IgD-negative memory B cell (primary cell): ENCODE results near the gene MRPL36. TPM values are rescaled to one million over a fixed set of nuclear protein-coding genes. Genes with fewer than 3 reads are reported as not detected.

Experiments
- H3K27ac Mint-ChIP-seq, 3 donors: one replicate each; pipeline ENCODE4 v1.8.0; 2020 to 2022; ENCODE audit warnings: mild to moderate bottlenecking in 3 of 3, mixed read lengths in 3 of 3, moderate library complexity in 1 of 3
- H3K27me3 Mint-ChIP-seq: one replicate; pipeline ENCODE4 v1.8.0; 2021; ENCODE audit warnings: mixed read lengths
- H3K36me3 Mint-ChIP-seq: one replicate; pipeline ENCODE4 v1.8.0; 2020; ENCODE audit warnings: mild to moderate bottlenecking, mixed read lengths
- H3K4me1 Mint-ChIP-seq, 3 donors: one replicate each; pipeline ENCODE4 v1.8.0; 2020 to 2022; ENCODE audit warnings: mixed read lengths in 3 of 3, mild to moderate bottlenecking in 1 of 3
- H3K4me3 Mint-ChIP-seq, 4 donors: one replicate each; pipeline ENCODE4 v1.8.0; 2020 to 2022; ENCODE audit warnings: mild to moderate bottlenecking in 4 of 4, mixed read lengths in 4 of 4, moderate library complexity in 3 of 4
- H3K9me3 Mint-ChIP-seq, 3 donors: one replicate each; pipeline ENCODE4 v1.8.0; 2020 to 2021; ENCODE audit warnings: mixed read lengths in 3 of 3, mild to moderate bottlenecking in 1 of 3
- polyA plus RNA-seq: library from polyadenylated mRNA; unstranded; fragments of 300-500 nt; fragmentation: Illumina TruSeq; gene quantifications from one replicate; pipeline ENCODE4 v1.2.3, GENCODE V29; 2021

The MRPL36 gene
- polyA plus RNA-seq, 1 donor from 2014 or later = 66.9 TPM

DNA sequence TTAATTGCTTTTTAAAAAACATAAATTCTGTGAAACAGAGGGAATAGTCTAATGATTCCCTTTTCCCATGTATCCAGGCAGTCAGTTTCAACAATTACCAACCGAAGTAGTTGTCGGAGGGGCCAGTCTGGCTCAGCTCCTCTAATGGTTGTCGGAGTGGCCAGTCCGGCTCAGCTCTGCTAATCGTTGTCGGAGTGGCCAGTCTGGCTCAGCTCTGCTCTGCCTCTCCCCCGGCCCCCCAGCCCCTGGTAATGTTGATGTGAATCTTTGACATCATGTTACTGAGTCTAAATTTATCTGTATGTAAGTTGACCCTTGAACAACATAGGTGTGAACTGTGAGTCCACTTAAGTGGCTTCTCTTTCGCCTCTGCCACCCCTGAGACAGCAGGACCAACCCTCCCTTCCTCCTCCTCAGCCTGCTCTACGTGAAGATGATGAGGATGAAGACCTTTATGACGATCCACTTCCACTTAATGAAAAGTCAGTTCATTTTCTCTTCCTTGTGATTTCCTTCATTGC lies 11.0 kb upstream of the MRPL36 start:
- Mint-ChIP-seq H3K4me3 (no peak overlapping the region), H3K9me3 (no peaks in the 10 kb centered on the region), H3K27me3 (no peaks in the 10 kb centered on the region), H3K4me1 (peaks cover 8 to 10% (median 8%) of the 10 kb centered on the region in 3 donors), H3K27ac (no peak overlapping the region), H3K36me3 (peaks cover 5% of the 10 kb centered on the region)

DNA sequence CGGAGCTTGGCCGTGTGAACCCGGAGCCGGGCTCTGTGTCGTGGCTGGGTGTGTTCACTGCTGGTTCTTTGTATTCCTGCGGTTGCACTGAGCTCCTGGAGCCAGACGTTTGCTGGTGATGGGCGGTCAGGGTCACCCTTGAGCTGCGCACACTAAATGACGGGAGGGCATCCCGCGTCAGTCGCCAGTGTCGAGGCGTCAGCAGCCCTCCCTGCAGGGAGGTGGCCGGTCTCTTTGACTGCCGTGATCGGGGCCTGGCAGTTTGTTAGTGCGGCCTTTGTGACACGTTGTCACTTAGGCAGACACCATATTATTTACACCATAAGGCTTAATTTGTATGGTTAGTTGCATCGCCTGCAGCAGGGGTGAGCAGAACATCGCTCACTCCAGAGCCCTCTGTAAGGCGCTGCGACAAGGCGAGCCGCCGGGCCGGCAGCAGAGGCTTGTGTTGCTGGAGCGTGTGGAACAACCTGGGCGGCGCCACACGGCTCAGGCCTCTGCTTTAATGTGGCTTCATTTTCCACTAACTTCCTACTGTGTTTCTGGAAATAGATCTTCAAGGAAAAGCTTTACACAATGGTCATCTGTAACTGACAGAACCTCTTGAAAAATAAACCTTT lies 9.9 kb upstream of the MRPL36 start:
- Mint-ChIP-seq H3K9me3 (no peaks in the 10 kb centered on the region), H3K36me3 (peaks cover 5% of the 10 kb centered on the region), H3K27ac (no peak overlapping the region), H3K27me3 (no peaks in the 10 kb centered on the region), H3K4me1 (peaks cover 6 to 10% (median 8%) of the 10 kb centered on the region in 3 donors), H3K4me3 (no peak overlapping the region)

DNA sequence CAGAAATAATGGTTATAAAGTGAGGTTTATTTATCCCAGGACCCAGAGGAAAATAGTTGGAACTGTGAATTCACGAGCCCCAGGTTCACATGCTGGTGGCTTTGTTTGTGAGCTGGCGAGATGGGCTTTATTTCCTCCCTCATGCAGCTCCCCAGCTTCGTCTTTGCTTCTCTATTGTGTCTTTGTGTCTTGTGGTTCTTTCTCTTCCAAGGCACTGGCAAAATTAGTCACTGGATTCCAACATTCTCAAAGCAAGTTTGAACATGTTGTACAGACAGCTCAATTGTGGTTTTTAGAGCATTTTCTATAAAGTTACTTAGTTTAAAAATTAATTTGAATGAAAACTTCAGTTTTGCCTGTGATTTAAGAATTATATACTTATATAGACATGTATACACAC lies 8.8 kb upstream of the MRPL36 start:
- H3K4me3 Mint-ChIP-seq = no peak overlapping the region
- no peaks in the 10 kb centered on the region for H3K27me3 Mint-ChIP-seq
- H3K4me1 Mint-ChIP-seq = peaks cover 3 to 15% (median 15%) of the 10 kb centered on the region in 3 donors
- no peaks in the 10 kb centered on the region for H3K9me3 Mint-ChIP-seq
- H3K27ac Mint-ChIP-seq = no peak overlapping the region
- peaks cover 4% of the 10 kb centered on the region for H3K36me3 Mint-ChIP-seq

DNA sequence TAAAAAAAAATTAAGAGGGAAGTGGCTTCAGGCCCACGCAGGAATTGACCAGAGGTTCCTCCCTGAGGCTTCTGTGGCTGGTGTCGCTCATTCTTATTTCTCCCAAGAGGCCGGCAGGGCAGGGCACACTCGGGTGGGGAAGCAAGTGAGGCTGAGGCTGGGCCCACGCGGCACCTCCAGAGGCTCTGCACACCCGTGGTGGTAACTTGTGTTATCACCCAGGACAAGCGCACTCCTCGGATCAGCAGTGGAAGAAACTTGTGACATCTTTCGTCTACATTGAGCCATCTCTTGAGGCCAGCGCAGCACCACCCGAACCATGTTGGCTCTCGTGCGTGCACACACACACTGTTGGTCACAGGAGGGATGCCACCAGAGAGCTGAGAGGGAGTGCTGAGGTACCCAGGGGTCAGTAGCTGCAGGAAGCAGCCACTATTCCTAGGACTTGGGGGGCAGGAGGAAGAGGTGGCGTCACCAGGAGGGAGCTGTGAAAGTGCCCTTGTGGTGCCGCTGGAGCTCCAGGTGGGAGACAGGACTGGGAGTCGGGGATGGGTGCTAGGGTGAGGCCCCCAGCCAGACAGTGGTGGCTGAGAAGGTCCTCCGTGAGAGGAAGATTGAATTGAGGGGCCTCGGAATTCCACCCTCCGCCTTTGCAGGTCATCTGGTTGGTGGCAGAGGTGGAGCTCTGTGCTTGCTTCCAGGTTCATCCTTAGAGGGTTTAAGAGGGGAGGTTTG lies 8.0 kb upstream of the MRPL36 start:
- Mint-ChIP-seq H3K4me3 (no peak overlapping the region), H3K4me1 (peaks cover 9 to 22% (median 15%) of the 10 kb centered on the region in 3 donors), H3K27ac (no peak overlapping the region), H3K27me3 (no peaks in the 10 kb centered on the region), H3K9me3 (no peaks in the 10 kb centered on the region), H3K36me3 (peaks cover 9% of the 10 kb centered on the region)

DNA sequence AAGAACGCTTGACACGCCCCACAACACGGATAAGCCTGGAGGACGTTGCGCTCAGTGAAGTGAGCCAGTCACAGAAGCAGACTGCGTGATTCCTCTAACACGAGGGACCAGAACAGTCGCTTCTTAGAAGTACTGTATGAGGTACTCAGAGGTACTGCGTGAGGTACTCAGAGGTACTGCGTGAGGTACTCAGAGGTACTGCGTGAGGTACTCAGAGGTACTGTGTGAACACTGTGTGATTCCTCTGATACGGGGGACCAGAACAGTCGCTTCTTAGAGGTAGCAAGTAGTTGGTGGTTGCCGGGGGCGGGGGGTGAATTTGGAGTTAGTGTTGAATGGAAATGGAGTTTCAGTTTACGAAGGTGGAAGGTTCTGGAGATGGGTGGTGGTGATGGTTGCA lies 7.3 kb upstream of the MRPL36 start:
- no peak overlapping the region for H3K4me3 Mint-ChIP-seq

DNA sequence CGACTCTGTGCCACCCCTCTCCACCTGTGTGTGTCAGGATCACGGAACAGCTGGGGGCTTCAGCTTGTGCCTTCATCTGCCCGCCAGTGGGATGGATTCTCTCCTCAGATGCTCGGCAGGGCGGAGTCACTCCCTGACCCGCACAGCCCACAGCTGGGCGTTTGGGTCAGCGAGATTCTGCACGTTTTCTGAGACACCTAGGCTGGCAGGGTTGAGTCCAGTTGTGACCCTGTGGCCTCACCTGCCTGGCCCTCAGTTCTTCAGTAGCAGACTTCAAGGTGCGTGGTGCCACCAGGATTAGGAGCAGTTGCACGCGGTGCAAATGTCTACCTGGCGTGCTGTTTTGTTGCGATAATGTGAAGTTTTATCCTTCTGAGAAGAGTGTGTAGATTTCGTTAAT lies 6.6 kb upstream of the MRPL36 start:
- Mint-ChIP-seq H3K4me1 (peaks cover 15 to 24% (median 22%) of the 10 kb centered on the region in 3 donors), H3K36me3 (peaks cover 9% of the 10 kb centered on the region), H3K27ac (no peak overlapping the region), H3K9me3 (no peaks in the 10 kb centered on the region), H3K27me3 (no peaks in the 10 kb centered on the region), H3K4me3 (no peak overlapping the region)

More for the DNA sequence above, 7.3 kb upstream of the MRPL36 start:
- Mint-ChIP-seq H3K36me3 (peaks cover 9% of the 10 kb centered on the region), H3K4me1 (peaks cover 13 to 24% (median 20%) of the 10 kb centered on the region in 3 donors), H3K27ac (peak overlapping the region in 2 of 3 donors; percentile 19 to 42), H3K27me3 (no peaks in the 10 kb centered on the region), H3K9me3 (no peaks in the 10 kb centered on the region)

DNA sequence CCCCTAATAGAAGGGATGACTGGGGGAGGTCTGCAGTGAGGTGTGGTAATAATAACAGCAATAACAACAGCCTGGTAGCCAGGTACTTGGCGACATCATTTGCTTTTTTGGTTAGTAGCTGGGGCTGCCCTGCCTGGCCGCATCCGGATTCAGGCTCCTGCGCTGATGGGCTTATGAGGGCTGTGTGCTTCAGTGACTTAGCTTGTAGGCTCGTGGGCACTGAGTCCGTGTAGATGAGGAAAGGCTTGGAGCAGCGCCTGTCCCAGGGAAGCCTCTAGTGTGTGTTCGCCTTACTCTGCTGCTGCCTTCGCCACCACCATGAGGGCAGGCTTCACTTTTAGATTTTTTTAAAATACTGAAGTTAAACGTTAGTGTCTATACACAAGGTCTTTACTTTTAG lies 6.1 kb upstream of the MRPL36 start:
- Mint-ChIP-seq H3K27ac (no peak overlapping the region), H3K36me3 (peaks cover 9% of the 10 kb centered on the region), H3K27me3 (no peaks in the 10 kb centered on the region), H3K9me3 (no peaks in the 10 kb centered on the region), H3K4me3 (peak overlapping the region in 1 of 4 donors; percentile 35), H3K4me1 (peaks cover 15 to 27% (median 24%) of the 10 kb centered on the region in 3 donors)

DNA sequence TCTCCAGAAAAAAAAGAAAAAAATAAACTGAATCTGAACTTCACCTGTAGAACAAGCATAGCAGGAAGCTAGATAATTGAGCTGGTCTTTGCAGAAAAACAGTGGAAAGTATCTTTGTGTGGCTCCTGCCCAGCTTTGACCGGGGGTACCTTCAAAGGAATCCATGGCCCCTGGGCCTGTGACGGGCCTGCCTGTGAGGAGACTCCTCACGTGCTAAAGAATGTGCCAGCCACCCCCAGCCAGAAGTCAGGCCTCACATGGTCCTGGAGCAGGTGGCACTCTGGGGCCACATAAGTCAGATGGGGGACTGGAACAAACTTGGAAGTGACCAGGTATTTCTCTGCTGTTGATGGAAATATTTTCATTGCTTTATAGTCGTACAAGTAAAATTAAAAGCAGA lies 5.7 kb upstream of the MRPL36 start:
- Mint-ChIP-seq H3K27me3 (no peaks in the 10 kb centered on the region), H3K4me3 (no peak overlapping the region), H3K27ac (no peak overlapping the region), H3K36me3 (peaks cover 9% of the 10 kb centered on the region), H3K9me3 (no peaks in the 10 kb centered on the region), H3K4me1 (peaks cover 15 to 31% (median 25%) of the 10 kb centered on the region in 3 donors)

DNA sequence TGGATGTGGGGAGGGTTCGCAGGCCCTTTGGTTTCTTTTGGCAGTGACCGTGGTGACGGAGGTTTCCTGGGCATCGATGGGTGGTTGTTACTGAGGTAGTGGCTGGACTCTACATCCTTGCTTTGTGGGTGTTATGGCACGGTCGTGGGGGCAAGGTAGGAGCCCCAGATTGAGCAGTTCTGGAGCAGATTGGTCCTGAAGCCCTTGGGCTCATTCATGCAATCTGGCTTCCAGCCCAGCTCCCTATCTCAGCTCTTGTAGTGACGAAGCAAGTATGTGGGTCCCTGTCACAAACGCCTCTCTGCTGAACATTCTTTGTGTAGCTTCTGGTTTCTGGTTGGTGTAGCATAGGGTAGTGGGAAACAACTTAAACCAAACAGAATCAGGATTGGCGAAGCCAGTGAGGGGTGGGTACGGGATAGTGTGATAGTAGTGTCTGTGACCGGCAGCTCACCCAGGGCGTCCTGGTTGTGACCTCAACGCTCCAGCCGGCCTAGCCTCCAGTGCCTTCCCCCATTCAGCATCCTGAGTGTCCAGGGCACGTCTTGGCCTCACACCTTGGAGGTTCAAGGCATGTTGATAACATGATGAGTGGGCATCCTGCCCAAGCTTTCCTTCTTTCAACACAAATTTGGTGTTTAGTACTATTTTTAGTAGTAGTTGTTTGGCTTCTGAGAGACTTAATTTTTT lies 4.5 kb upstream of the MRPL36 start:
- H3K27ac Mint-ChIP-seq = peak overlapping the region in 2 of 3 donors; percentile 23 to 60
- H3K36me3 Mint-ChIP-seq = peaks cover 9% of the 10 kb centered on the region
- H3K4me3 Mint-ChIP-seq = peak overlapping the region in 1 of 4 donors; percentile 99
- H3K9me3 Mint-ChIP-seq = no peaks in the 10 kb centered on the region
- H3K27me3 Mint-ChIP-seq = no peaks in the 10 kb centered on the region
- H3K4me1 Mint-ChIP-seq = peaks cover 15 to 36% (median 25%) of the 10 kb centered on the region in 3 donors

DNA sequence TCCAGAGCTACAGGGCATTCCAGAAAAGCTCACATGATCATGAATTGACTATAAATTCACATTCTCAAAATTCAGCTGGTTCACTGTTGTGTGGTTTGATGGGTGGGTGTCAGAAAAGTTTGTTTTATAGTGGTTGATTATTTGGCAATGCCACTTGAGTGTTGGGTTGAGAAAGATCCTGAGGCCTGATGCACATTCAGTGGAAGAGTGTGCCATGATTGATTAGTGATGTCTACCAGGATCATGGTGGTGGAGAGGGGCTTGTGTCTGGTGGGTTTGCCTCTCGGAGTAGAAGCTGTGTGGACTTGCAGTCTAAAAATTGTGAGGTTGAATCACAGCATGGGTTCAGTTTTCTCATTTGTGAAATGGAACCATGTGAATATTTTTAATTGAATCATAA lies 3.6 kb upstream of the MRPL36 start:
- Mint-ChIP-seq H3K36me3 (peaks cover 9% of the 10 kb centered on the region), H3K4me1 (peaks cover 22 to 39% (median 31%) of the 10 kb centered on the region in 3 donors), H3K9me3 (no peaks in the 10 kb centered on the region), H3K27me3 (no peaks in the 10 kb centered on the region), H3K27ac (peak overlapping the region in 1 of 3 donors; percentile 3), H3K4me3 (peak overlapping the region; percentile 44 to 99 (median 64))

DNA sequence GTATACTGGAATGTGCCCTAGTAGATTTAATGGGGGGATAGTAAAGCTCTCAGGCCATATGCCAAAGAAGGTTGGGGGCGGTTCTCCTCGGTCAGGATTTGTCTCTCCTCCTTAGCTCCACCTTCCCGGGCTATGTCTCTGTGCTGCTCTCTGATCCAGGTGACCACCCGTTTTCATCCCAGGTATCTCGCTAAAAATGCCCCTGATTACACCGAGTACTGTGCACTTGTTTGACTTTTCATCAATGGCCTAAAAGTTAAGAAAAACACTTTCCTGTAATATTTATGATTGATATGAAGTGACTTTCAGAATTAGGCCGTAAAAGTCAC lies 2.3 kb upstream of the MRPL36 start:
- H3K4me3 Mint-ChIP-seq = peak overlapping the region; percentile 99 to 100 (median 99)
- H3K27ac Mint-ChIP-seq = peak overlapping the region in 2 of 3 donors; percentile 79 to 97
- H3K27me3 Mint-ChIP-seq = no peaks in the 10 kb centered on the region
- peaks cover 7% of the 10 kb centered on the region for H3K36me3 Mint-ChIP-seq
- peaks cover 20 to 39% (median 31%) of the 10 kb centered on the region in 3 donors for H3K4me1 Mint-ChIP-seq
- H3K9me3 Mint-ChIP-seq = no peaks in the 10 kb centered on the region

DNA sequence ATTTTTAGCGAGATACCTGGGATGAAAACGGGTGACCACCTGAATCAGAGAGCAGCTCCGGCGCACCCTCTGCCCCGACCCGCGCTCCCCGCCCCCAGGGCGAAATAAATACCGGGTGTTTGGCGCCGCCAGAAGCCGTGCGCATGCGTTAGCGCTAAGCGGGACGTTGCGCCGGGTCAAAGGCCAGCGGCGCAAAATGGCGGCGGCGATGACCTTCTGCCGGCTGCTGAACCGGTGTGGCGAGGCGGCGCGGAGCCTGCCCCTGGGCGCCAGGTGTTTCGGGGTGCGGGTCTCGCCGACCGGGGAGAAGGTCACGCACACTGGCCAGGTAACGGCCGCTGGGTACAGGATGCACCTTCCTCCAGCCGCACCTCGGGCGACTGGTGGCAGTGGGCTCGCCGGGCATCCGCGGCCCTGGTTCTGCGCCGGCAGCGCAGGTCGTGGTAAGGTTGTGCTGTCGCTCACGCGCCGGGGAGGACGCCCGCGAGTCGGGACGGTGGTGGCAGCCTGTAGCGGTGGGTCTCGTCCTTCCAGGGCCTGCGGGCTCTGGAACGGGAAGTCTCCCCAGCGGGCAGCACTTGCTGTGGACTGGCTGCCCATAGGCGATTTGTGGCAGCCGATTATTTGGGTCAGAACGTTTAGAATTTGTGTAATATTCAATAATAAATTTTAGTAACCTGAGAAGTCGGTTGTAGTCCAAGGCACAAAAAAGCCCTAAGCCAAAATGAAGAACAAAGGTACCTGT lies 1.8 kb upstream of the MRPL36 start, which contains the start of gene NDUFS6:
TSS of gene NDUFS6 (plus strand) at position 186 of the 745 bp plus-strand sequence. CDS start at position 197, 11 bp downstream.
- H3K27me3 Mint-ChIP-seq = no peaks in the 10 kb centered on the region
- H3K36me3 Mint-ChIP-seq = peaks cover 7% of the 10 kb centered on the region
- no peaks in the 10 kb centered on the region for H3K9me3 Mint-ChIP-seq
- H3K4me3 Mint-ChIP-seq = peak within 1 kb of the TSS; percentile 99 to 100 (median 99)
- H3K4me1 Mint-ChIP-seq = peaks cover 22 to 37% (median 33%) of the 10 kb centered on the region in 3 donors
- H3K27ac Mint-ChIP-seq = peak within 1 kb of the TSS; percentile 94 to 98 (median 97)

DNA sequence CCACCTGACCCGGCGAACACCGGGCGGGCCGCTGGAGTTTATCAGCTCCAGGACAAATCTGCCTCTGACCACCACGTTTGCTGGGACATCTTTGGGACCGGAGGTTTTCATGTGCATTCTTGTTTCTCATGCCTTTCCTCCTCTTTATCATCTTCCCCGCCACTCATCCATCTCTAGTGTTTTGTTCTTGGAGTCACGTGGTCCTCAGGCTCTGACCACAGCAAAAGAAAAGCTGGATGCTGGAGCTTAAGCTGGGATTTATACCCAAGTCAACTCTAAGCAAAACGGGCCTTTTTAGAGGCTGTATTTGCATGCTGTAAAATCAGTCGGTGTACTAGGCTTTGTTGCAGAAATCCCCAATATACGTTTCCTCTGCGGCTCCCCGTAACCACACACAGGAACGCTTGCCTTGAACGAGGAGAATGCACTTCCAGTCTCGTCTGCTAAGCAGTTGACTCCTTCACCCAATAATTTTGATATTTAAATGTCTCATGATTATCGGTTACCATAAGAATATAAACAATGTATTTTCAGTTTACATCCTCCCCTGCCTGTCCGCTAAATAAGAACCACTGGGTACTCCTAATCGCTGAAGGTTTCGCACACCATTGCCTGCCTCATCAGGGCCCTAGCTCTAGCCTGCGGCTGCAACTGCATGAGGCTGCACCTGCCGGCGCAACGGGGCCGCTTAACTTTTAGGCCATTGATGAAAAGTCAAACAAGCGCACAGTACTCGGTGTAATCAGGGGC lies 1.0 kb upstream of the MRPL36 start:
- Mint-ChIP-seq H3K4me1 (peaks cover 22 to 36% (median 33%) of the 10 kb centered on the region in 3 donors), H3K9me3 (no peaks in the 10 kb centered on the region), H3K4me3 (peak overlapping the region; percentile 99 to 100 (median 99)), H3K27me3 (no peaks in the 10 kb centered on the region), H3K36me3 (peaks cover 9% of the 10 kb centered on the region), H3K27ac (peak overlapping the region; percentile 94 to 98 (median 97))

DNA sequence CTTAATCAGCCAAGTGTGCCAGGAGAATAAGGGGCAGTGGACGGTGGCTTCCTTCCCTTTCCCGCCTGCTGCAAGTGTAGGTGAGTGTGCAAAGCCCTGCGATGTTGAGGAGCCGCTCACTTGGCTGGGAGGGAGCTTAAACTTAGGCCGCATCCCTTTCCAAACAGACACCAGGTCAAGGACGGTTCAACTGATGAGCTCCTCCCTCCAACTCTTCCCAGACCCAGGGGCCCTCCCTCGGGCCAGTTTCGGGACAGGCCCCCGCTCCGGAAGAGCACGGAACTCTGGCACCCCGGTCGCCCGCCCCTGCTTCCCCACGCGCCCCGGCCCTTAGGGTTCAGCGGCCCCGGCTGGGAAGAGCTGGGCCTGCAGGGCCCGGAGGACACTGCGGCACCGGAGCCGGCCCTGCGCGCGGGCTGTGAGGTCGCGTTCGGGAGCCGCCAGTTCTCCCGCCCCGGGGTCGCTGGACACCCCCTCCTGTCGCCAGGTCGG lies 481 bp downstream of the MRPL36 start:
- peaks cover 9% of the 10 kb centered on the region for H3K36me3 Mint-ChIP-seq
- H3K4me1 Mint-ChIP-seq = peaks cover 25 to 41% (median 33%) of the 10 kb centered on the region in 3 donors
- H3K4me3 Mint-ChIP-seq = peak overlapping the region; percentile 90 to 99 (median 96)
- no peaks in the 10 kb centered on the region for H3K27me3 Mint-ChIP-seq
- H3K9me3 Mint-ChIP-seq = no peaks in the 10 kb centered on the region
- peak overlapping the region in 2 of 3 donors; percentile 94 to 97 for H3K27ac Mint-ChIP-seq
